H1 (cell line): Measurements from ENCODE around the gene NFASC. TPM values are rescaled to one million over a fixed set of nuclear protein-coding genes. Genes with fewer than 3 reads are reported as not detected.

ENCODE experiments used
- CTCF ChIA-PET: fragments of 300-600 bp; sonication (Branson Sonifier 250); formaldehyde crosslinking; loops from one replicate; lab custom pipeline; 2021; ENCODE audit not compliant: partially characterized antibody; lab: Charles Lee
- POLR2A ChIA-PET: fragments of 300-600 bp; sonication (Branson Sonifier 250); formaldehyde crosslinking; loops from one replicate; lab custom pipeline; 2021; ENCODE audit warnings: inconsistent platforms; ENCODE audit not compliant: partially characterized antibody; lab: Charles Lee
- DNase-seq, 2 experiments: peaks; one replicate each; pipeline versions ENCODE4 v3.0.0 to v3.0.0-alpha.2; 2010 to 2022; ENCODE audit warnings: low spot score in 2 of 2, low read depth in 1 of 2, mixed read lengths in 1 of 2
- FAIRE-seq: peaks from 2 replicates; lab custom pipeline; 2011; peaks lifted over from hg19 to GRCh38; lab: Jason Lieb, UNC
- H2AFZ ChIP-seq: 2 replicates; pipeline ENCODE4 v1.8.1; 2012; ENCODE audit warnings: low read length, inconsistent platforms
- H2AK5ac ChIP-seq: 2 replicates; pipeline ENCODE4 v1.6.1; 2013; ENCODE audit warnings: low read depth, low read length
- H2BK120ac ChIP-seq: replicated peaks from 2 replicates; pipeline ENCODE3; 2013; ENCODE audit warnings: low read depth, low read length, inconsistent platforms
- H2BK12ac ChIP-seq: 2 replicates; pipeline ENCODE4 v1.6.1; 2013; ENCODE audit warnings: low read depth, low read length
- H2BK15ac ChIP-seq: 2 replicates; pipeline ENCODE4 v1.6.1; 2013; ENCODE audit warnings: low read length
- H2BK20ac ChIP-seq: 2 replicates; pipeline ENCODE4 v1.6.1; 2013; ENCODE audit warnings: low read length
- H2BK5ac ChIP-seq: 2 replicates; pipeline ENCODE4 v1.6.1; 2013; ENCODE audit warnings: low read depth, low read length
- H3K14ac ChIP-seq: 2 replicates; pipeline ENCODE4 v1.6.1; 2013; ENCODE audit warnings: inconsistent platforms; ENCODE audit not compliant: insufficient read length
- H3K18ac ChIP-seq: 2 replicates; pipeline ENCODE4 v1.6.1; 2013; ENCODE audit warnings: low read length; ENCODE audit errors: extremely low read depth
- H3K23ac ChIP-seq: 2 replicates; pipeline ENCODE4 v1.6.1; 2013; ENCODE audit warnings: inconsistent platforms; ENCODE audit not compliant: insufficient read length
- H3K23me2 ChIP-seq: 2 replicates; pipeline ENCODE4 v1.6.1; 2013; ENCODE audit warnings: low read depth, low read length
- H3K27ac ChIP-seq: 2 replicates; pipeline ENCODE4 v1.6.1; 2011; ENCODE audit warnings: low read depth, low read length, inconsistent platforms
- H3K27me3 ChIP-seq, 4 experiments: replicated peaks in 1 of 4; 1 replicate in 1 of 4; 2 replicates in 3 of 4; pipeline versions ENCODE4 v1.6.1 to v1.8.1; 2011 to 2013; ENCODE audit warnings: low read length in 3 of 4, mild to moderate bottlenecking in 3 of 4, inconsistent platforms in 2 of 4, mixed read lengths in 2 of 4, moderate library complexity in 1 of 4; ENCODE audit not compliant: control insufficient read depth in 3 of 4, insufficient read depth in 3 of 4; ENCODE audit errors: extremely low read depth in 1 of 4
- H3K36me3 ChIP-seq, 4 experiments: 2 replicates each; pipeline versions ENCODE4 v1.6.1 to v1.8.1; 2011 to 2013; ENCODE audit warnings: mild to moderate bottlenecking in 4 of 4, low read length in 3 of 4, moderate library complexity in 2 of 4, control low read depth in 1 of 4, inconsistent platforms in 1 of 4; ENCODE audit not compliant: insufficient read depth in 4 of 4, control insufficient read depth in 2 of 4
- H3K4ac ChIP-seq: replicated peaks from 2 replicates; pipeline ENCODE3; 2013; ENCODE audit warnings: low read length, low read depth, mixed read lengths, inconsistent platforms; ENCODE audit not compliant: insufficient read length
- H3K4me1 ChIP-seq, 4 experiments: replicated peaks in 1 of 4; 1 replicate in 1 of 4; 2 replicates in 3 of 4; pipeline versions ENCODE4 v1.6.1 to v1.8.1; 2011 to 2013; ENCODE audit warnings: low read length in 3 of 4, inconsistent platforms in 2 of 4, mixed read lengths in 1 of 4; ENCODE audit not compliant: insufficient read depth in 4 of 4, control insufficient read depth in 3 of 4
- H3K4me2 ChIP-seq, 2 experiments: 2 replicates each; pipeline versions ENCODE4 v1.6.1 to v1.8.1; 2011 to 2013; ENCODE audit warnings: low read depth in 2 of 2, low read length in 2 of 2, control low read depth in 1 of 2, inconsistent platforms in 1 of 2, mild to moderate bottlenecking in 1 of 2; ENCODE audit not compliant: insufficient read depth in 1 of 2
- H3K4me3 ChIP-seq, 4 experiments: fragments of 200-600, 300-600 bp in 1 of 4; sonication (generic), shearing (Covaris generic), sonication (Bioruptor Twin) in 1 of 4; 2 replicates each; pipeline versions ENCODE4 v1.5.1 to v1.8.1; 2011 to 2016; ENCODE audit warnings: low read length in 4 of 4, low read depth in 3 of 4, control low read depth in 2 of 4, inconsistent platforms in 2 of 4, mild to moderate bottlenecking in 2 of 4, mixed read lengths in 1 of 4, moderate library complexity in 1 of 4; ENCODE audit not compliant: insufficient read depth in 2 of 4; ENCODE audit errors: extremely low read depth in 1 of 4
- H3K56ac ChIP-seq: replicated peaks from 2 replicates; pipeline ENCODE3; 2013; ENCODE audit warnings: low read depth, mild to moderate bottlenecking, mixed read lengths, low read length, inconsistent platforms; ENCODE audit not compliant: insufficient read length
- H3K79me1 ChIP-seq: 2 replicates; pipeline ENCODE4 v1.6.1; 2013; ENCODE audit warnings: low read depth, low read length, control low read depth
- H3K79me2 ChIP-seq, 2 experiments: 2 replicates each; pipeline versions ENCODE4 v1.6.1 to v1.8.1; 2012 to 2013; ENCODE audit warnings: low read length in 2 of 2, mild to moderate bottlenecking in 2 of 2, inconsistent platforms in 1 of 2; ENCODE audit not compliant: insufficient read depth in 2 of 2, control insufficient read depth in 1 of 2
- H3K9ac ChIP-seq, 4 experiments: replicated peaks in 1 of 4; 1 replicate in 1 of 4; 2 replicates in 3 of 4; pipeline versions ENCODE4 v1.6.1 to v1.8.1; 2011 to 2013; ENCODE audit warnings: low read depth in 3 of 4, low read length in 3 of 4, control low read depth in 2 of 4, mild to moderate bottlenecking in 2 of 4, moderate library complexity in 2 of 4, inconsistent platforms in 1 of 4; ENCODE audit errors: extremely low read depth in 1 of 4
- H3K9me3 ChIP-seq, 2 experiments: 2 replicates each; pipeline versions ENCODE4 v1.6.1 to v1.8.1; 2012 to 2013; ENCODE audit warnings: mild to moderate bottlenecking in 2 of 2, moderate library complexity in 2 of 2, control low read depth in 1 of 2, inconsistent platforms in 1 of 2, low read depth in 1 of 2, low read length in 1 of 2, mixed read lengths in 1 of 2; ENCODE audit not compliant: insufficient read depth in 2 of 2
- H4K20me1 ChIP-seq, 2 experiments: replicated peaks in 1 of 2; 2 replicates each; pipeline versions ENCODE3 to v1.8.1; 2011 to 2013; ENCODE audit warnings: inconsistent platforms in 2 of 2, low read length in 2 of 2, mild to moderate bottlenecking in 1 of 2; ENCODE audit not compliant: insufficient read depth in 2 of 2, control insufficient read depth in 1 of 2
- H4K5ac ChIP-seq: 2 replicates; pipeline ENCODE4 v1.6.1; 2013; ENCODE audit warnings: low read length, low read depth, mixed read lengths, inconsistent platforms; ENCODE audit not compliant: insufficient read length
- H4K8ac ChIP-seq: 2 replicates; pipeline ENCODE4 v1.8.0; 2013; ENCODE audit warnings: mild to moderate bottlenecking, moderate library complexity, low read length, inconsistent platforms; ENCODE audit not compliant: insufficient read depth; ENCODE audit errors: extremely low read depth
- H4K91ac ChIP-seq: replicated peaks from 2 replicates; pipeline ENCODE3; 2013; ENCODE audit warnings: low read length, mixed read lengths, inconsistent platforms; ENCODE audit not compliant: insufficient read length
- ATF3 ChIP-seq: IDR thresholded peaks from 2 replicates; pipeline ENCODE4 v1.6.1; 2011; ENCODE audit warnings: low read depth, mild to moderate bottlenecking, low read length; ENCODE audit not compliant: insufficient read depth
- BRCA1 ChIP-seq: IDR thresholded peaks from 2 replicates; pipeline ENCODE4 v1.6.1; 2012; ENCODE audit warnings: low read depth, low read length, improper control_type of control experiment
- CTBP2 ChIP-seq: IDR thresholded peaks from 2 replicates; pipeline ENCODE4 v1.7.0; 2011; ENCODE audit warnings: borderline replicate concordance, mild to moderate bottlenecking, moderate library complexity, mixed read lengths, low read length; ENCODE audit not compliant: insufficient read depth, insufficient read length
- CTCF ChIP-seq, 3 experiments: IDR thresholded peaks; 1 replicate in 2 of 3; 2 replicates in 1 of 3; pipeline versions ENCODE4 v1.5.1 to v1.6.1; 2011; ENCODE audit warnings: low read length in 3 of 3, mild to moderate bottlenecking in 3 of 3, inconsistent platforms in 2 of 3, low read depth in 1 of 3, moderate library complexity in 1 of 3; ENCODE audit not compliant: insufficient read depth in 1 of 3; ENCODE audit errors: control extremely low read depth in 1 of 3
- EZH2 ChIP-seq: fragments of 200-600 bp; sonication (generic); IDR thresholded peaks from 2 replicates; pipeline ENCODE4 v1.7.1; 2012; ENCODE audit warnings: low read depth, mild to moderate bottlenecking, moderate library complexity, low read length, inconsistent platforms; ENCODE audit not compliant: severe bottlenecking
- HDAC6 ChIP-seq: IDR thresholded peaks from one replicate; pipeline ENCODE4 v1.7.1; 2012; ENCODE audit warnings: low read depth, mild to moderate bottlenecking, inconsistent platforms, low read length, moderate library complexity
- NRF1 ChIP-seq: IDR thresholded peaks from 2 replicates; pipeline ENCODE4 v1.6.1; 2011; ENCODE audit warnings: mild to moderate bottlenecking, low read depth, low read length, improper control_type of control experiment
- SIX5 ChIP-seq: IDR thresholded peaks from 2 replicates; pipeline ENCODE4 v1.6.1; 2011; ENCODE audit warnings: mild to moderate bottlenecking, low read depth, low read length
- SRF ChIP-seq: IDR thresholded peaks from 2 replicates; pipeline ENCODE4 v1.6.1; 2011; ENCODE audit warnings: mild to moderate bottlenecking, low read depth, low read length, moderate library complexity
- TAF1 ChIP-seq: IDR thresholded peaks from 2 replicates; pipeline ENCODE4 v1.6.1; 2011; ENCODE audit warnings: mild to moderate bottlenecking, low read depth, low read length
- WGBS, 2 experiments: shearing (Covaris generic) in 1 of 2; methylation state at CpG; one replicate each; pipeline versions ENCODE4 v1.1.6 to v1.1.7; 2013 to 2015; ENCODE audit warnings: low lambda C conversion rate in 2 of 2, mixed read lengths in 2 of 2, inconsistent platforms in 1 of 2, low coverage in 1 of 2, missing lambda C conversion rate in 1 of 2; ENCODE audit not compliant: insufficient replicate concordance in 2 of 2, insufficient coverage in 1 of 2, insufficient read length in 1 of 2; ENCODE audit errors: extremely low coverage in 1 of 2, missing lambda C conversion rate in 1 of 2; 5-methylcytosine and 5-hydroxymethylcytosine counted together
- polyA plus RNA-seq, 7 experiments: library from polyadenylated mRNA; depleted of rRNA in 3 of 7; stranded (reverse) in 5 of 7; unstranded in 2 of 7; fragments of >200 nt in 5 of 7; fragments of 200-250 nt in 2 of 7; gene quantifications; 1 replicate in 5 of 7; 2 replicates in 1 of 7; 4 replicates in 1 of 7; pipeline versions ENCODE4 v1.2.1 to v1.2.3, GENCODE V29; 2011 to 2013; ENCODE audit warnings: missing spikeins in 2 of 7, mixed read lengths in 2 of 7
- total RNA-seq: library from RNA; stranded (reverse); fragmentation: NEBNext Ultra II Directional; extraction: Animal tissue kit (Norgen Biotek cat#: 25700); gene quantifications from 2 replicates; pipeline ENCODE4 v1.2.1, GENCODE V29; 2021

Gene NFASC
- total and polyA plus RNA-seq, 2 of the 8 experiments (the other 6 are each of a cell fraction or from before 2014, with no cell fraction given) = 5.0 to 15.2 TPM

GRCh38 chr1:204866051-204866596 is 4.5 kb upstream of the NFASC start:
- no peak overlapping the region for H2AK5ac ChIP-seq
- H3K23ac ChIP-seq = no peak overlapping the region
- POLR2A ChIA-PET = interaction anchor here (1.6 kb wide), 1 partner anchor 8 kb away, joined by 3 read pairs; no protein-coding TSS in a partner anchor
- H3K9me3 ChIP-seq = no peaks in the 10 kb centered on the region
- peaks cover 4% of the 10 kb centered on the region; the same call in 1 of the 2 replicates for H3K79me1 ChIP-seq
- H4K8ac ChIP-seq = no peak overlapping the region
- no peak overlapping the region for H4K5ac ChIP-seq
- no peak overlapping the region for H2BK120ac ChIP-seq
- no peak overlapping the region for H3K14ac ChIP-seq
- H3K4ac ChIP-seq = no peak overlapping the region
- CTCF ChIA-PET = interaction anchor here (0.7 to 1.5 kb wide), 5 partner anchors 13 to 173 kb away, joined by 3 to 6 read pairs (median 4); no protein-coding TSS in a partner anchor
- no peak overlapping the region for H3K18ac ChIP-seq
- no peaks in the 10 kb centered on the region; the same call in 1 of the 2 replicates for H3K23me2 ChIP-seq
- FAIRE-seq = no peak
- H3K79me2 ChIP-seq = no peaks in the 10 kb centered on the region
- H3K4me1 ChIP-seq = peaks cover 0 to 8% (median 0%) of the 10 kb centered on the region in 4 experiments; a peak in 4 of 7 replicates
- H3K9ac ChIP-seq = no peak overlapping the region; a peak in 1 of 7 replicates
- no peak overlapping the region for H3K4me2 ChIP-seq
- H4K20me1 ChIP-seq = no peaks in the 10 kb centered on the region
- no peak overlapping the region for H3K27ac ChIP-seq
- 78% methylated on average over 5 of the region's 5 CpGs; no CpG with 5 or more reads in 1 of the 2 experiments for WGBS, 2 experiments
- H3K56ac ChIP-seq = no peak overlapping the region
- no peaks in the 10 kb centered on the region for H3K27me3 ChIP-seq
- no peak overlapping the region for H3K4me3 ChIP-seq
- no peaks in the 10 kb centered on the region for H3K36me3 ChIP-seq
- no peak for DNase-seq
- H2BK12ac ChIP-seq = no peak overlapping the region
- H2BK20ac ChIP-seq = no peak overlapping the region
- no peak overlapping the region for H4K91ac ChIP-seq
- H2BK15ac ChIP-seq = no peak overlapping the region
- H2BK5ac ChIP-seq = no peak overlapping the region
- H2AFZ ChIP-seq = no peak overlapping the region
- TF ChIP-seq ATF3 = no peak
- no peak for TF ChIP-seq TAF1
- TF ChIP-seq CTCF (IDR thresholded peaks at IDR 0.05; ENCODE audit: control extremely low read depth in 1 of 3, insufficient read depth in 1 of 3, low read depth in 1 of 3, low read length in 3 of 3) = no peak
- no peak for TF ChIP-seq SRF
- TF ChIP-seq BRCA1 = no peak
- no peak for TF ChIP-seq SIX5
- no peak for TF ChIP-seq EZH2
- no peak for TF ChIP-seq NRF1
- TF ChIP-seq HDAC6 = no peak
- TF ChIP-seq CTBP2 = no peak
